Measurements from ENCODE around the gene DDX56. TPM values are rescaled to one million over a fixed set of nuclear protein-coding genes. Genes with fewer than 3 reads are reported as not detected.

The DDX56 gene, protein sequence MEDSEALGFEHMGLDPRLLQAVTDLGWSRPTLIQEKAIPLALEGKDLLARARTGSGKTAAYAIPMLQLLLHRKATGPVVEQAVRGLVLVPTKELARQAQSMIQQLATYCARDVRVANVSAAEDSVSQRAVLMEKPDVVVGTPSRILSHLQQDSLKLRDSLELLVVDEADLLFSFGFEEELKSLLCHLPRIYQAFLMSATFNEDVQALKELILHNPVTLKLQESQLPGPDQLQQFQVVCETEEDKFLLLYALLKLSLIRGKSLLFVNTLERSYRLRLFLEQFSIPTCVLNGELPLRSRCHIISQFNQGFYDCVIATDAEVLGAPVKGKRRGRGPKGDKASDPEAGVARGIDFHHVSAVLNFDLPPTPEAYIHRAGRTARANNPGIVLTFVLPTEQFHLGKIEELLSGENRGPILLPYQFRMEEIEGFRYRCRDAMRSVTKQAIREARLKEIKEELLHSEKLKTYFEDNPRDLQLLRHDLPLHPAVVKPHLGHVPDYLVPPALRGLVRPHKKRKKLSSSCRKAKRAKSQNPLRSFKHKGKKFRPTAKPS
- total RNA-seq: 61.7 and 69.9 TPM in 2 replicates

DNA sequence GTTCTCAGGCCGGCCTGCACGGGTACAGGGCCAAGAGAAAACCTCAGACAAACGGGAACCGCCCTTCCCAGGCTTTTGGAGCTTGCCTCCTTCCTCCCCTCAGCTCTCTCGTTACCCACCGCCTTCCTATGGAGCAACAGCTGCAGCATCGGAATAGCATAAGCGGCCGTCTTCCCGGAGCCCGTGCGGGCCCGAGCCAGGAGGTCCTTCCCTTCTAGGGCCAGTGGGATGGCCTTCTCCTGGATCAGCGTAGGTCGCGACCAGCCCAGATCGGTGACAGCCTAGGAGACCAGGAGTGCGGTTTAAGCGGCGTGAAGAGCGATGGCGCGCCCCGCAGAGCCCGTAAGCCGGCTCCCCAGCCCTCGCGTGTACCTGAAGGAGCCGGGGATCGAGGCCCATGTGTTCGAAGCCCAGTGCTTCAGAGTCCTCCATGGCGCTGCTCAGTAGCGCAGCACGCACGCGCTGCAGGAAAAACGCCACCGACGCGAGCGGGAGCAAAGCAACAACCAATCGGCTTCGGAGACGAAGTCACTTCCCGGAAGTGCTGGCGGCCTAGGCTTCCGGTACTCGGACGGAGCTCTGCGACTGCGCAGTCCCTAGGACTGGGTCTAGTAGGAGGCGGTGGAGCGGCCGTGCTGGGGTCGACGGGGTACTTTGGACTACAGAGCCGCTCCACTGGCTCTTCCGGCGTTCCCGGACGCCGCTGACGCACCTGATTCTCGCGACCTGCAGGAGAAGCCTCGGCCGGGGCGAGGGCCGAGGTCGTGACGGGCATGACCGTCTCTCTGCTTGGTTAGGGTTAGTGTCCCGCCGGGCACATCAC, at the start of gene DDX56:
TSS of gene DDX56 (minus strand) at position 445 of the 823 bp plus-strand sequence. CDS start at position 432, 13 bp downstream.

DNA sequence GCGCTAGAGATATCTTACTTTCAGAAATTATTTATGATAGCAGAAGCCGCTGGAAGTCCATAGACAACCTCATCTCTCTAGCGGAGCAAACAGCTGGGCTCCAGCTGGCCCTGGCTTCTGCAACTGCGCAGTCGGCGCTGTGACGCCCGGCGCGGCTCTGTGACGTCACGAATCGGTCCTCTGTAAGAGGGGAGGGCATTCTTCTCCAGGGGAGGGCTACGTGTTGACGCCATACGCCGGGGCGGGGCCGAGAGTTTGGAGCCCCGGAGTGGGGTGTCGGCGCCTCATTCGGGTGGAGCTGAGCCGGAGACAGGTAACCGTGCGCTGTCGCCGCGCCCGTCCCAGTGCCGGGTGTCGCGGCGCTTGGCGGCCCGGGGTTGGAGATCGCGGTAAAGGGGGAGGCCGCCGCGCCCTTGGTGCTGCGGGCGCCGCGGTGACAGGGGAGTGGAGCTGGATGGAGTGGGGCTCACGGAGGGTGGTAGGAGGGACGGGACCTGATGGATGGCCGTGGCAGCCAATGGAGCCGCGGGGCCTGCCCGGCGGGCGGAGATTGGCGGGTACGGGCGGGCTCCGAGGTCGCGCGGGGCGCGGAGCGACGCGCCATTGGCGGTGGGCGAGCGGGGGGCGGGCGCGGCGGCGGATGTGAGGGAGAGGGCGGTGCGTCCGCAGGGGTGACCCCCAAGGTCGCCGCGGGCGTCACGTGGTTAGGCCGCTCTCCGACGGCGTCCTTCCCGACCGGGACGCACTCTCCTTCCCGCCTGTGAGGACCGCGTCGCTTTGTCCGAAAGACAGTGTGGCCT, 32.8 kb upstream of the DDX56 start, which contains the start of gene OGDH:
TSS of gene OGDH (plus strand) at position 287 of the 800 bp plus-strand sequence. CDS start 17,717 bp downstream, outside the sequence.

DNA sequence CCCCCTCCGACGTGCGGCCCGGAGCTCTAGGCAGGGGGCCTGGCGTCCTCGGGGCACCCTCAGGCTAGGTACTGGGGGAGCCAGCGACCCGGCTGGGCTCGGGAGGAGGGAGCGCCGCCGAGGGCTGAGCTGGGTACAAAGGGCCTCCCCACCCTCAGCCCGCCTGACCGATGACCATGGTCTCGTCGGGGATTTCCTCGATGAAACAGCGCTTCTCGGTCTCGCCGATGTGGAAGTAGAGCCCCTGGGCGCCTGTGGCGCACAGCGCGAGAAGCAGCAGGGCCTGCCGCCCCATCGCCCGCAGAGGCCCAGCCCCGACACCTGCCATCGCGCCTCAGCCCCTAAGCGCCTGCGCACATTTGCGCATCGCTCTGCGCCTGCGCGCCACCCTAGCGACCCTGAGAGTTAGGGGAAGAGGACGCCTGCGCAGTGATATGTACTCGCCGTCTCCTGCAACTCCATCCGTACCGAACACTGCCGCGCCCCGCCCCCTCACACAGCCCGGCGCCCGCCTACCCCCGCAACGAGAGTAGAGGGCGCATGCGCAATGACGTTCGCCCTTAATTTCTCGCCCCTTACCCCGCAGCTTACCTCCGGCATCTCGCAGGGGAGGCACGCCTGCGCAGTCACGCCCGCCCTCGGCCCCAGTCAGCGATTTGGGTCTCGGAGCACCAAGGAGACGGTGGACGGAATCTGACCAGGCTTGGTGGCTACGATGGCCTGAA, 8.3 kb upstream of the DDX56 start, which contains the start of gene TMED4:
TSS of gene TMED4 (minus strand) at position 353 of the 725 bp plus-strand sequence. CDS start at position 328, 25 bp downstream.

DNA sequence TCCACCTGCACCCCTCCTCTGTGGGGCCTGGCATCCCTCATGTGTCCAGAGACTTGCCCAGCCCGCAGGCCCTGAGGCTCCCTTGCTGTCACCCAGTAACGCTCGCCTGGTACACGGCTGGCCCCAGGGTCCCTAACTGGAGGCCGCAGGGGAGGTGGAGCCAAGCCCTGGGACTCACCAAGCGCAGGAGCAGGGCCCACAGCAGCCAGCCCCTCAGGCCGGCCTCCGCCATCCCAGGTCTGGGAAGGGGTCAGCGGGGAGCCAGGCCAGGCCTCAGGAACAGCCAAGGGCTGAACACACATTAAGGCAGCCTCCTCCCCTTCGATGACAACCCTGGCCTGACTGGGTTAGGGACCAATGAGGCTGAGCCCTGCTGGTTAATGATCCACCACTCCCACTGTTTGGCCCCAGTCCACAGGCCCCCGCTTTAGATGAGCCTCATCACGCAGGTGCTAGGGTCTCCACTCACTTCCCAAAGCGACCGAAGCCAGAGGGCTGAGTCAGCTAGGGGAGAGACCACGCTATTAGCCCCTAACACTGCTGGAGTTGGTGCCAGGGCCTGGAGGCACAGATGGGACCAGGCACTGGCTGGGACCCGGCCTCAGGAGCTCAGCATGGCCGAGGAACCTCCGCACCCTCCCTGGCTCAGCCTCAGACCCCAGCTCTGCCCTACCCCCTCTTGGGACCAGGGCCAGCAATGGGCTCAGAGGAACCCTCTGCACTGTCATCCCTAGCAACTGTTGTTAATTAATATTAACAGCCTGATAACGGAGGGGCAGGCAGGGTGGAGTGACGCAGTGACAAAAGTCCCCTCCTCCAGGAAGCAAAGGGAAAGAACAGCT, 32.5 kb downstream of the DDX56 start, which contains the start of gene NPC1L1:
TSS of gene NPC1L1 (minus strand) at position 303 of the 842 bp plus-strand sequence. CDS start at position 232, 71 bp downstream.

Other genes with a start within 250 kb of the DDX56 start
- gene CAMK2B, start 248.3 kb downstream of the DDX56 start, total RNA-seq: 0.57 and 0.65 TPM in 2 replicates
- gene NUDCD3, start 83.2 kb downstream of the DDX56 start, total RNA-seq: 68.0 and 68.9 TPM in 2 replicates
- gene NPC1L1, start 32.6 kb downstream of the DDX56 start, total RNA-seq: not detected in 2 replicates
- 87.9 and 114 TPM in 2 replicates for gene TMED4, start 8.3 kb upstream of the DDX56 start, total RNA-seq
- gene OGDH, start 32.7 kb upstream of the DDX56 start, total RNA-seq: 53.6 and 63.2 TPM in 2 replicates
- gene ZMIZ2, start 174.9 kb upstream of the DDX56 start, total RNA-seq: 24.7 and 33.0 TPM in 2 replicates
- 2,937 and 3,058 TPM in 2 replicates for gene PPIA, start 222.8 kb upstream of the DDX56 start, total RNA-seq

All from vein endothelial cell (primary cell).